HG02588 (cell line): ENCODE results near the gene AMY2B.
"Not testable (repeated sequence)": the region's sequence is repeated elsewhere in the genome, so short reads cannot be mapped to it uniquely, and the experiment has no call there.

ENCODE experiments used
- ATAC-seq: cut with Tn5 transposase; IDR thresholded peaks from one replicate; pipeline ENCODE4 v1.9.1; 2021; ENCODE audit warnings: mild to moderate bottlenecking, moderate library complexity; ENCODE audit not compliant: unreplicated experiment

The AMY2B gene

GRCh38 chr1:103571289-103571688, at the start of gene AMY2B:
Gene AMY2B, plus strand, starts transcription at chr1:103571589. Its CDS starts 14 bp downstream, at chr1:103571603.
- ATAC-seq = not testable (repeated sequence)

GRCh38 chr1:103523346-103523745, 48.0 kb upstream of the AMY2B start:
- ATAC-seq = no peak

- peak; percentile 56 for ATAC-seq
Observed at GRCh38 chr1:103525114-103525606, 46.2 kb upstream of the AMY2B start.

- peak; percentile 80 for ATAC-seq
Observed at GRCh38 chr1:103525607-103526507, 45.5 kb upstream of the AMY2B start, which contains the start of gene RNPC3. Gene RNPC3, plus strand, starts transcription at chr1:103525699. Its CDS starts 372 bp downstream, at chr1:103526071.

GRCh38 chr1:103527331-103527730, 44.1 kb upstream of the AMY2B start:
- no peak for ATAC-seq

GRCh38 chr1:103529746-103530145, 41.6 kb upstream of the AMY2B start:
- no peak for ATAC-seq

GRCh38 chr1:103538226-103538625, 33.2 kb upstream of the AMY2B start:
- no peak for ATAC-seq

GRCh38 chr1:103541431-103541830, 30.0 kb upstream of the AMY2B start:
- no peak for ATAC-seq

- ATAC-seq = no peak
Observed at GRCh38 chr1:103546496-103546895, 24.9 kb upstream of the AMY2B start.

GRCh38 chr1:103547840-103548239, 23.5 kb upstream of the AMY2B start:
- ATAC-seq = no peak

- ATAC-seq = no peak
Observed at GRCh38 chr1:103560427-103560826, 11.0 kb upstream of the AMY2B start.

- not testable (repeated sequence) for ATAC-seq
Observed at GRCh38 chr1:103561124-103561523, 10.3 kb upstream of the AMY2B start.

GRCh38 chr1:103561643-103562395, 9.6 kb upstream of the AMY2B start:
- ATAC-seq = peak; percentile 85

- no peak for ATAC-seq
Observed at GRCh38 chr1:103563056-103563455, 8.3 kb upstream of the AMY2B start.

GRCh38 chr1:103569493-103569892, 1.9 kb upstream of the AMY2B start:
- ATAC-seq = no peak

GRCh38 chr1:103576065-103576464, 4.7 kb downstream of the AMY2B start:
- no peak for ATAC-seq

GRCh38 chr1:103576784-103577183, 5.4 kb downstream of the AMY2B start:
- ATAC-seq = not testable (repeated sequence)

GRCh38 chr1:103582464-103582863, 11.1 kb downstream of the AMY2B start:
- ATAC-seq = no peak

- ATAC-seq = no peak
Observed at GRCh38 chr1:103583887-103584286, 12.5 kb downstream of the AMY2B start.

GRCh38 chr1:103584537-103584936, 13.1 kb downstream of the AMY2B start:
- ATAC-seq = no peak

- not testable (repeated sequence) for ATAC-seq
Observed at GRCh38 chr1:103602740-103603139, 31.4 kb downstream of the AMY2B start.

- ATAC-seq = no peak
Observed at GRCh38 chr1:103616362-103616761, 45.0 kb downstream of the AMY2B start.
